ENCODE data around the gene CDH13.

CDH13 gene

GRCh38 chr16:83075956-83076355 lies 449.2 kb downstream of the CDH13 start:
- TF ChIP-seq, protein P1, sequence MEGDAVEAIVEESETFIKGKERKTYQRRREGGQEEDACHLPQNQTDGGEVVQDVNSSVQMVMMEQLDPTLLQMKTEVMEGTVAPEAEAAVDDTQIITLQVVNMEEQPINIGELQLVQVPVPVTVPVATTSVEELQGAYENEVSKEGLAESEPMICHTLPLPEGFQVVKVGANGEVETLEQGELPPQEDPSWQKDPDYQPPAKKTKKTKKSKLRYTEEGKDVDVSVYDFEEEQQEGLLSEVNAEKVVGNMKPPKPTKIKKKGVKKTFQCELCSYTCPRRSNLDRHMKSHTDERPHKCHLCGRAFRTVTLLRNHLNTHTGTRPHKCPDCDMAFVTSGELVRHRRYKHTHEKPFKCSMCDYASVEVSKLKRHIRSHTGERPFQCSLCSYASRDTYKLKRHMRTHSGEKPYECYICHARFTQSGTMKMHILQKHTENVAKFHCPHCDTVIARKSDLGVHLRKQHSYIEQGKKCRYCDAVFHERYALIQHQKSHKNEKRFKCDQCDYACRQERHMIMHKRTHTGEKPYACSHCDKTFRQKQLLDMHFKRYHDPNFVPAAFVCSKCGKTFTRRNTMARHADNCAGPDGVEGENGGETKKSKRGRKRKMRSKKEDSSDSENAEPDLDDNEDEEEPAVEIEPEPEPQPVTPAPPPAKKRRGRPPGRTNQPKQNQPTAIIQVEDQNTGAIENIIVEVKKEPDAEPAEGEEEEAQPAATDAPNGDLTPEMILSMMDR (IDR thresholded peaks at IDR 0.05; ENCODE audit: low read depth, low read length), result no peak
- no peak overlapping the region for H3K4me3 ChIP-seq (ENCODE audit: low read depth, low read length)

DNA sequence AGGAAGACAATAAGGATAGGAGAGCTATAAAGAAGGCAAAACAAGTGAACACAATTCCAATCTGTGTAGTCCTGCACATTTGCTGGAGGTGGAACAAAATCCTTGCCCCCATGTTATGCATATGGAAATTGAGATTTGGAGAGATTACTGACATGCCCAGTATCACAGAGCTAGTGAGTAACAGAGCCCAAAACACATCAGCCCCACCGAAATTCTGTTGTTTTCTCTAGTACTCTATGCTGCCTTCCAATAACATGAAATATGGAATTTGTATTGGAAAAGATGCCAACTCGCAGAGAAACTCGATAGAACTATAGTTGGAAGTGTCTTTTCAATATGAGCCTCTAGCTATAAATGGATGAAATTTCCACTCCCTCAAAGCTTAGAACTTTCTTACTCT lies 456.6 kb downstream of the CDH13 start:
- H3K4me3 ChIP-seq (ENCODE audit: low read depth, low read length), result no peak overlapping the region
- TF ChIP-seq, protein P1 (IDR thresholded peaks at IDR 0.05; ENCODE audit: low read depth, low read length), result no peak

DNA sequence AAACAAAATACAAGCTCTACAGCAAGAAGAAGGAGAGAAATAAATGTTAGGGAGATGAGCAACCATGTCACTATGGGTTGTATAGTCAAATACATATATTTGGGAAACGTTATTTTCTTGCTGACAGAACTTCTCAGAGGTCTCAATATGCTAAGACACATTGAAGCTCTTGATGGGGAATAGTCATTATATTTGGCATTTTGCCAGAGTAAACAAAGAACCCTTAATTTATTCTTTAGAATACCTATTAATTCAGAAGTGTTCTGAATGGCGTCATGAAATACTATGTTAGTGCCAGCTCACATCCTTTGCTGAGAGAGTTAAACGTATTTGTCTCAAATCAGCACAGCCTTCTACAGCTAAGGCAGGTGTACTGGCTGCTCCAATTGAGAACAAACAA lies 458.9 kb downstream of the CDH13 start:
- TF ChIP-seq, protein P1 (IDR thresholded peaks at IDR 0.05; ENCODE audit: low read depth, low read length), result no peak
- no peak overlapping the region for H3K4me3 ChIP-seq (ENCODE audit: low read depth, low read length)

DNA sequence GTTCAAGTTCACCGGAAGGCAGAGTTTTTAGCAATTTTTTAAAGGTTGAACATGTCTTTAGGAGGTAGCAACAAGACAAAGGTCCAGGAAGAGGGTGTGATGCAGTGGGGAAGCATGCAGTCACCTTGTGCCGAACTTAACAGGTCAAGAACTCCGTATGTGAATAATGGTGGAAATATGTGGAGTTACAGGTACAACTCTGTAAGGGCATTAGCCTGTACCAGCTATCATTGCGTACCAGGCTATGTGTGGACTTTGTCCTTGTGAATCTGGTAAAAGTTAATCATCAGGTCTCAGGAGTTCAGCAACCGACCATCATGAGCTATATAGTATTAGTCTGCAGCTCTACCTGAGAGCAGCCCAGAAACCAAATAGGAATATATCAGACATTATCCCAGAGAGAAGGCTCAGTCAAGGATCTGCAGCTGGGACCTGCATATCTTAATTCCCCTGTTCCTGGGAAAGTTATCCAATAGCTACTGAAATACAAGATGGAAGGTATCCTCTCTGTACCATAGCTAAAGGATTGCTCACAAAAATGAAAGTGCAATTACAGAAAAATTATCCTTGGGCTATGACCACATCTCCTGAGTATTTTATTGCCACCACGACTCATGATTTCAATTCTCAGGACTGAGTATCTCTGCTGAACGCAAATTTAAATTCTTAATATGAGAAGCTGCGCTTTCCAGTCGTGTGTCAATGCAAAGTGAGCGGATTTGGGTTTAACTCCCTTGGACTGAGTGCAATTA lies 469.3 kb downstream of the CDH13 start:
- no peak overlapping the region for H3K4me3 ChIP-seq (ENCODE audit: low read depth, low read length)
- TF ChIP-seq, protein P1 (IDR thresholded peaks at IDR 0.05; ENCODE audit: low read depth, low read length), result no peak

- no peak overlapping the region for H3K4me3 ChIP-seq (ENCODE audit: low read depth, low read length)
- TF ChIP-seq, protein P1 (IDR thresholded peaks at IDR 0.05; ENCODE audit: low read depth, low read length), result no peak
Observed at GRCh38 chr16:83098536-83098935, 471.8 kb downstream of the CDH13 start.

GRCh38 chr16:83100679-83101078 lies 473.9 kb downstream of the CDH13 start:
- TF ChIP-seq, protein P1 (IDR thresholded peaks at IDR 0.05; ENCODE audit: low read depth, low read length), result no peak
- no peak overlapping the region for H3K4me3 ChIP-seq (ENCODE audit: low read depth, low read length)

GRCh38 chr16:83102336-83102735 lies 475.6 kb downstream of the CDH13 start:
- no peak overlapping the region for H3K4me3 ChIP-seq (ENCODE audit: low read depth, low read length)
- TF ChIP-seq, protein P1 (IDR thresholded peaks at IDR 0.05; ENCODE audit: low read depth, low read length), result no peak
